Calu3 (cell line): ENCODE data around the gene ELP1. TPM values are rescaled to one million over a fixed set of nuclear protein-coding genes. Genes with fewer than 3 reads are reported as not detected.

Experiments
- BruUV-seq: library from RNA; stranded (reverse); fragments of 400-500 nt; replicated peaks from 2 replicates; lab custom pipeline; 2021; lab: Mats Ljungman, UMichigan
- CTCF ChIA-PET: fragments of 300-600 bp; sonication (Branson Sonifier 250); formaldehyde crosslinking; loops from one replicate; lab custom pipeline; 2022; ENCODE audit warnings: antibody characterized with exemption; lab: Charles Lee
- DNase-seq: peaks from one replicate; pipeline ENCODE4 v3.0.0; 2022
- H3K27ac Mint-ChIP-seq: one replicate; pipeline ENCODE4 v1.8.0; 2022; ENCODE audit warnings: mixed read lengths; ENCODE audit not compliant: unreplicated experiment
- H3K27me3 Mint-ChIP-seq: one replicate; pipeline ENCODE4 v1.8.0; 2022; ENCODE audit warnings: mixed read lengths; ENCODE audit not compliant: unreplicated experiment
- H3K36me3 Mint-ChIP-seq: one replicate; pipeline ENCODE4 v1.8.0; 2022; ENCODE audit warnings: mild to moderate bottlenecking, moderate library complexity, mixed read lengths; ENCODE audit not compliant: insufficient read depth, unreplicated experiment
- H3K4me1 Mint-ChIP-seq: one replicate; pipeline ENCODE4 v1.8.0; 2022; ENCODE audit warnings: mild to moderate bottlenecking, low read depth, mixed read lengths; ENCODE audit not compliant: unreplicated experiment
- H3K4me3 Mint-ChIP-seq: one replicate; pipeline ENCODE4 v1.8.0; 2022; ENCODE audit warnings: mild to moderate bottlenecking, low read depth, moderate library complexity, mixed read lengths; ENCODE audit not compliant: unreplicated experiment
- H3K9me3 Mint-ChIP-seq: one replicate; pipeline ENCODE4 v1.8.0; 2022; ENCODE audit warnings: low read depth, mixed read lengths; ENCODE audit not compliant: unreplicated experiment
- intact Hi-C: fragments of 100-400 bp; cut with micrococcal nuclease; formaldehyde crosslinking; loops from one replicate; pipeline ENCODE4 v1.10.0; 2022; ENCODE audit not compliant: unreplicated experiment
- total RNA-seq: library from RNA; stranded (reverse); gene quantifications from 2 replicates; pipeline ENCODE4 v1.2.3, GENCODE V29; 2022
- TF ChIP-seq, protein P1 (sequence below): fragments of 200-600 bp; IDR thresholded peaks from one replicate; pipeline ENCODE4 v1.8.0; 2022; ENCODE audit warnings: antibody characterized with exemption; ENCODE audit not compliant: unreplicated experiment

The ELP1 gene
- total RNA-seq, 1 experiment from 2014 or later: 17.9 TPM

DNA sequence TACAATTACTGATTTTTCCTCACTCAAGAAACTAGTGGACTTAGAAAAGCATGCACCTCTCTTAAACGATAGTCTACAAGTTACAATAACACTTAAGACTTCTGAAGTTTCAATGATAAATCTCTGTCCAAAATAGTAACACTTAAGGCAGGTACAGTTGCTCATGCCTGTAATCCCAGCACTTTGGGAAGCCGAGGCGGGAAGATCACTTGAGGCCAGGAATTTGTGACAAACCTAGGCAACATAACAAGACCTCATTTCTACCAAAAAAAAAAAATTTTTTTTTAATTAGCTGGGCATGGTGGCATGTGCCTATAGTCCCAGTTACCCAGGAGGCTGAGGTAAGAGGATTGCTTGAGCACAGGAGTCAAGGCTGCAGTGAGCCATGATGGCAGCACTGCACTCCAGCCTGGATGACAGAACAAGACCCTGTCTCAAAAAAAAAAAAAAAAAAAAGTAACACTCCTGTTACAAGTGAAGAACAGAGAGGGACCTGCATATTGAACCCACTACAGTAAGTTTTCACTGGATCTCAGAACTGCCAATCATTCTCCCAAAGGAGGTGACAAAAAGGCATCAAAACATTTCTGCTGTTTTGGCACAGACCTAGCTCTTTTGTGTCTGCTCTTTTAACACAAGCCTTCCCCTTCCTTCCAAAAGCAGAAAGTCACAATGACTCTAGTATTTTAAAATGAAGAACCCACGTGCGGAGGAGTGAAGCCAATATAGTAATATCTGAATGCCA is 3.8 kb upstream of the ELP1 start:
- no peak for DNase-seq
- CTCF ChIA-PET: no interaction called here
- intact Hi-C loops: no loop called here
- Mint-ChIP-seq H3K27me3 (no peaks in the 10 kb centered on the region), H3K4me1 (peaks cover 5% of the 10 kb centered on the region), H3K36me3 (peaks cover 18% of the 10 kb centered on the region), H3K4me3 (no peak overlapping the region), H3K27ac (no peak overlapping the region), H3K9me3 (no peaks in the 10 kb centered on the region)
- no TSS peak for BruUV-seq
- TF ChIP-seq, protein P1, sequence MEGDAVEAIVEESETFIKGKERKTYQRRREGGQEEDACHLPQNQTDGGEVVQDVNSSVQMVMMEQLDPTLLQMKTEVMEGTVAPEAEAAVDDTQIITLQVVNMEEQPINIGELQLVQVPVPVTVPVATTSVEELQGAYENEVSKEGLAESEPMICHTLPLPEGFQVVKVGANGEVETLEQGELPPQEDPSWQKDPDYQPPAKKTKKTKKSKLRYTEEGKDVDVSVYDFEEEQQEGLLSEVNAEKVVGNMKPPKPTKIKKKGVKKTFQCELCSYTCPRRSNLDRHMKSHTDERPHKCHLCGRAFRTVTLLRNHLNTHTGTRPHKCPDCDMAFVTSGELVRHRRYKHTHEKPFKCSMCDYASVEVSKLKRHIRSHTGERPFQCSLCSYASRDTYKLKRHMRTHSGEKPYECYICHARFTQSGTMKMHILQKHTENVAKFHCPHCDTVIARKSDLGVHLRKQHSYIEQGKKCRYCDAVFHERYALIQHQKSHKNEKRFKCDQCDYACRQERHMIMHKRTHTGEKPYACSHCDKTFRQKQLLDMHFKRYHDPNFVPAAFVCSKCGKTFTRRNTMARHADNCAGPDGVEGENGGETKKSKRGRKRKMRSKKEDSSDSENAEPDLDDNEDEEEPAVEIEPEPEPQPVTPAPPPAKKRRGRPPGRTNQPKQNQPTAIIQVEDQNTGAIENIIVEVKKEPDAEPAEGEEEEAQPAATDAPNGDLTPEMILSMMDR: no peak

DNA sequence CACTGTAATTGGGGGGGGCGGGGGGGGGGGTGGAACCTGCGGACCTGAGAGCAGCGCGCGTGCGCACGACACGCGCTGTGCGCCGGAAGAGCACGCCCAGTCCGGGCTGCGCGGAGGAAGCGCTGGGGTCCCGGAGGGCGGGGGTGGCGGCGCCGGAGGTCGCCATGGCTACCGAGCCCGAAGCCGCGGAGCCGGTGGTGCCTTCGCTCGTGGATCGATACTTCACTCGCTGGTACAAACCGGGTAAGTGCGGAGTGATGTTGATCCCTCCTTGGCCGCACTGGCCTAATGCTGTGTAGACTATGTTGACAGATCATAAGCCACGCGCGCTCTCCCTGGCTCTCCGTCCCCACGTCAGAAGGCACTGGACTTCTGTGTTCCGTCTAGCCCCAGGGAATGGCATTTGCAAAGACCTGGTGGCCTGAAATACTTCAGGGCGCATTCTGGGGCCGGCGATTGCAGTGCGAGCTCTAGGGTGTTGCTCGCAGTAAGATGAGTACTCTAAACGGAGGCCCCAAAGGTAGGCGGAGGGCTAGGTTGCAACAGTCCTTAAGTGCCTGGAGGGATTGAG is 484 bp upstream of the ELP1 start, which contains the start of gene ABITRAM:
Gene ABITRAM (plus strand): TSS at position 78 of the 571 bp plus-strand sequence. CDS start 87 bp downstream, at position 165.
- Mint-ChIP-seq H3K9me3 (no peaks in the 10 kb centered on the region), H3K4me1 (peaks cover 9% of the 10 kb centered on the region), H3K27ac (peak within 1 kb of the TSS; percentile 96), H3K4me3 (peak within 1 kb of the TSS; percentile 96), H3K36me3 (peaks cover 18% of the 10 kb centered on the region), H3K27me3 (no peaks in the 10 kb centered on the region)
- no TSS peak for BruUV-seq
- TF ChIP-seq, protein P1: no peak
- CTCF ChIA-PET: no interaction called here
- peak; percentile 70 for DNase-seq
- intact Hi-C loops: no loop called here

DNA sequence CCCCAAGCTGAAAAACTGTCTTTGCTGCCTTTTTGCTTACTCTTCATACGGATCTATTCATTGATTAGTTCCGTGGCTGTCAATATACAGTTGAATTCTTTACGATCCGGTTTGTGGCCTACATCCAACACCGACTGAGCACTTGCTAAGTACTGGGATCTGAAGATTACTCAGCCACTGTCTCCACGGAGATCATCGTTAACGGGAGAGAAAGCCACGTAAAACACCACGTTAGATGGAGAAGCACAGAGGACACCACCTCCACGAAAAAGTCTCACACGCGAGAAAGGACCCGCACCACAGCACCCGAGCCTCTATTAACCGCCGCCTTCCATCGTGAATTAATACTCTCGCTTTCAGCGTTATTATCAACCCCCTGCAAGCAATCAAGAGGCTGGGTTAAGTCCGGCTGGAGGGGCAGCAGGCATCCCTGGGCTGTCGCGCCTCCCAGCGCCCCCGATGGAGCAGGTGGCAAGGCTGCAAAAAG is 650 bp downstream of the ELP1 start:
- no peak for DNase-seq
- Mint-ChIP-seq H3K36me3 (peaks cover 18% of the 10 kb centered on the region), H3K27ac (peak overlapping the region; percentile 96), H3K4me3 (peak overlapping the region; percentile 96), H3K27me3 (no peaks in the 10 kb centered on the region), H3K9me3 (no peaks in the 10 kb centered on the region), H3K4me1 (peaks cover 9% of the 10 kb centered on the region)
- CTCF ChIA-PET: no interaction called here
- intact Hi-C loops: no loop called here
- TF ChIP-seq, protein P1: no peak
- BruUV-seq: no TSS peak

DNA sequence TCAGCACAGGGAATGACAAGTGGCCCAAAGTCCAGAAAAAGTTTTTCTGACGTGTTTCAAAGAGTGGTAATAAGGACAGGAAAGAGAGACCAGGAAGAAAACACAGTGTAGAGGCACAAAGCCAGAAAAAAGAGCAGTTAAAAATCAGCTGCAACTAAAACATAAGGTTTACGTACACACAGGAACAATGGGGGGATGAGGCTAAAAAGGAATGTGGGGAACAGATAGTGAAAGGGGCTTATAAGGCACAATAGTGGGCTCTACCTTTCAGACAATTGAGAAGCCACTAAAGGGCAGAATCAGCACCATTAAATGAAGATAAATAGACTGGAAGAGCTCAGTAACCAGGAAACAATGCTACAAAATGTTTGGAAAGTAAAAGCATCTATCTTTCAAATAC is 5.5 kb downstream of the ELP1 start:
- CTCF ChIA-PET: no interaction called here
- H3K36me3 Mint-ChIP-seq: peaks cover 9% of the 10 kb centered on the region

More for the DNA sequence above, 5.5 kb downstream of the ELP1 start:
- no peak overlapping the region for H3K27ac Mint-ChIP-seq
- no peaks in the 10 kb centered on the region for H3K27me3 Mint-ChIP-seq
- DNase-seq: no peak
- peaks cover 9% of the 10 kb centered on the region for H3K4me1 Mint-ChIP-seq
- no peaks in the 10 kb centered on the region for H3K9me3 Mint-ChIP-seq
- TF ChIP-seq, protein P1: no peak
- no TSS peak for BruUV-seq
- H3K4me3 Mint-ChIP-seq: no peak overlapping the region
- intact Hi-C loops: no loop called here
